ENCODE measurements around the gene ICE2. TPM values are rescaled to one million over a fixed set of nuclear protein-coding genes. Genes with fewer than 3 reads are reported as not detected.

Gene ICE2
- total RNA-seq, 6 experiments from 2014 or later, result 29.3 to 36.9 (median 33.8) TPM

- H3K4me3 Mint-ChIP-seq, result peak overlapping the region; percentile 75
- peak overlapping the region; percentile 98 for H3K27ac Mint-ChIP-seq
- peak; percentile 98 for DNase-seq
- peaks cover 82% of the 10 kb centered on the region for H3K4me1 Mint-ChIP-seq (ENCODE audit: low read depth)
- H3K9me3 Mint-ChIP-seq, result no peaks in the 10 kb centered on the region
- TF ChIP-seq CTCF (IDR thresholded peaks at IDR 0.05), result peak; percentile 28; the same call in 1 of the 2 replicates
- H3K36me3 Mint-ChIP-seq (ENCODE audit: low read depth), result peaks cover 65% of the 10 kb centered on the region
- H3K27me3 Mint-ChIP-seq (ENCODE audit: insufficient read depth), result peaks cover 38% of the 10 kb centered on the region
Observed at GRCh38 chr15:60371175-60372051, 107.5 kb downstream of the ICE2 start.

- no peak for DNase-seq
- no peak for TF ChIP-seq CTCF (IDR thresholded peaks at IDR 0.05)
- Mint-ChIP-seq H3K27me3 (ENCODE audit: insufficient read depth) (peaks cover 35% of the 10 kb centered on the region), H3K36me3 (ENCODE audit: low read depth) (peaks cover 59% of the 10 kb centered on the region), H3K4me1 (ENCODE audit: low read depth) (peaks cover 76% of the 10 kb centered on the region), H3K9me3 (no peaks in the 10 kb centered on the region), H3K27ac (peak overlapping the region; percentile 98), H3K4me3 (peak overlapping the region; percentile 75)
Observed at GRCh38 chr15:60370869-60371136, 108.1 kb downstream of the ICE2 start.

GRCh38 chr15:60370105-60370868 lies 108.7 kb downstream of the ICE2 start:
- H3K27ac Mint-ChIP-seq, result peak overlapping the region; percentile 98
- peak overlapping the region; percentile 75 for H3K4me3 Mint-ChIP-seq
- DNase-seq, result peak; percentile 67
- no peak for TF ChIP-seq CTCF (IDR thresholded peaks at IDR 0.05)
- H3K36me3 Mint-ChIP-seq (ENCODE audit: low read depth), result peaks cover 57% of the 10 kb centered on the region
- peaks cover 74% of the 10 kb centered on the region for H3K4me1 Mint-ChIP-seq (ENCODE audit: low read depth)
- H3K9me3 Mint-ChIP-seq, result peaks cover 3% of the 10 kb centered on the region
- H3K27me3 Mint-ChIP-seq (ENCODE audit: insufficient read depth), result peaks cover 38% of the 10 kb centered on the region

GRCh38 chr15:60369696-60370095 lies 109.2 kb downstream of the ICE2 start:
- peaks cover 57% of the 10 kb centered on the region for H3K36me3 Mint-ChIP-seq (ENCODE audit: low read depth)
- H3K4me3 Mint-ChIP-seq, result peak overlapping the region; percentile 75
- H3K27me3 Mint-ChIP-seq (ENCODE audit: insufficient read depth), result peaks cover 40% of the 10 kb centered on the region
- H3K9me3 Mint-ChIP-seq, result peaks cover 4% of the 10 kb centered on the region
- DNase-seq, result no peak
- peaks cover 73% of the 10 kb centered on the region for H3K4me1 Mint-ChIP-seq (ENCODE audit: low read depth)
- no peak for TF ChIP-seq CTCF (IDR thresholded peaks at IDR 0.05)
- H3K27ac Mint-ChIP-seq, result peak overlapping the region; percentile 98

Other genes starting within 250 kb of the ICE2 start
- 1,000 to 10,000 TPM; 4,445 to 5,074 (median 4,643) TPM for gene ANXA2, start 81.2 kb downstream of the ICE2 start, total RNA-seq (2021; fragmentation: NEBNext Ultra II Directional; extraction: Animal tissue kit (Norgen Biotek cat#: 25700))

Measured in HFFc6 (cell line).